Measurements from ENCODE around the gene C1orf159. TPM values are rescaled to one million over a fixed set of nuclear protein-coding genes. Genes with fewer than 3 reads are reported as not detected.
"Not testable (repeated sequence)": the region's sequence is repeated elsewhere in the genome, so short reads cannot be mapped to it uniquely, and the experiment has no call there.

Gene C1orf159
- total RNA-seq, 3 donors from 2014 or later, result 22.3 to 27.6 (median 26.8) TPM

DNA sequence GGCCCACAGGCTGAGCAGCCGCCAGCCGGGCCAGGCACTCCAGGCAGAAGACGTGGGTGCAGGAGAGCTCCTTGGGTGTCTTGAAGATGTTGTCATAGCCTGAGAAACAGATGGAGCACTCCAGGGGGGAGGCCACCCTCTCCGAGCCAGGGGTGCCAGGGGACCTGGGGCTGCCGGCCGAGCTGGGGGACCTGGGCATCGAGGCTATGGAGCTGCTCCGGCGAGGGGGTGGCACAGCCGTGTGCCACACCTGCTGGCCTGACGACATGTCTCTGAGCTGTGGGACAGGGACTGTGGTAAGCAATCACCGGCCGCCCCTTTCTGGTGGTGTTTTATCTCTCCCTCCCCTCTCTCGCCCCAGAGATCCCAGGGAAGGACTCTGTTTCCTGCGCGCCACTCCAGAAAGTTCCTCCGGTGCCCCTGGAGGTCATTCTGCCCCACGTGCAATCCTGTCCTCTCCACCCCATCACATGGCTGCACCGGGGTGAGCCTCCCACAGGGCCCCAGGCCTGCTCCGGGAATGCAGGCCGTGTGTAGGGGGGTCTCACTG lies 43.5 kb downstream of the C1orf159 start:
- Mint-ChIP-seq H3K36me3 (ENCODE audit: insufficient read depth) (no peaks in the 10 kb centered on the region), H3K27me3 (ENCODE audit: low read depth) (peaks cover 13% of the 10 kb centered on the region), H3K4me3 (no peak overlapping the region), H3K9me3 (no peaks in the 10 kb centered on the region), H3K4me1 (ENCODE audit: low read depth) (peaks cover 4% of the 10 kb centered on the region)
- no peak for DNase-seq
- no peak for ATAC-seq

- peaks cover 4% of the 10 kb centered on the region for H3K4me1 Mint-ChIP-seq (ENCODE audit: low read depth)
- H3K9me3 Mint-ChIP-seq, result no peaks in the 10 kb centered on the region
- no peaks in the 10 kb centered on the region for H3K36me3 Mint-ChIP-seq (ENCODE audit: insufficient read depth)
- DNase-seq (no peak), ATAC-seq (no peak)
- H3K27me3 Mint-ChIP-seq (ENCODE audit: low read depth), result peaks cover 13% of the 10 kb centered on the region
- no peak overlapping the region for H3K4me3 Mint-ChIP-seq
These were observed 44.2 kb downstream of the C1orf159 start for GRCh38 chr1:1071486-1072298.

DNA sequence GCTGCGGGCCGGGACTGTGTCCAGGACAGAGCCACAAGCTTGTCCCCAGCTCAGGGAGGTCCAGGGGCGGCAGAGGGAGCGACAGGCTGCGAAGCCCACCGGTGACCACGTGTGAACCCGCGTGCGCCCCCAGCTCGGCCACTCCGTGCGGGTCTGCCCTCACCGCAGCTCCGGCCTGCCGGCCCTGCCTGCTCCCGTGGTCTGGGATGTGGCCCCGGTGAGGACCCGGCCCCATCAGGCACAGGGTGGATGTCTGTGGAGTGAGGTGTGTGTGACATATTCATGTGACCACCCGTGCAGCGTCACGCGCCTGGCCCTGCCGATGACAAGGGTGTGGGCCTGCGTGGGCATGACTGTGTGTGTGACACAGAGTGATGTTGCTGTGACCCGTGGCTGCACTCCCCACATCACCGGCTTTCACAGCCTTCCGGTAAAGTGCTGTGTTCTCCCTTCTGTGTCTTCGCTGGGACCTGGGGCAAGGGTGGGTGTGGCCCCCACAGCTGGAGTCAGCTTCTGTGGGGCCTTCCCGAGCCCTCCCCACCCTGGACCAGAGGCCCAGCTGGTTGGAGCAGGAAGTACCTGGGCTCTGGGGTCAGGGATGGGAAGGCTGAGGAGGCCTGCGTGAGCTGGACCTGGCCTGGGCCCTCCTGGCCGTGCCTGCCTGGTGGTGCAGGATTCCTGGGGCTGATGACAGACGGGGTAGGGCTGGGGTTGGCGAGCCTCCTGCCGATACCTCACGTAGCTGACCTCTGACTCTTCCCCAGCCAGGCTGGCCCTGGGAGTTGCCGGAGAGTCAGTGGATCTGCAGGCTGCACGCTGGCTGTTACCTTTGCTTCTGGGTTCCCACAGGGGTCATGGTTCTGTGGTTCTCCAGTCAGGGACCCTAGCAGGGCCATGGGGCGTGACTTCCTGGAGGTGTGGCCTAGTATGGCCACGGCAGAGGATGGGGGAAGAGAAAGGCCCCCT lies 45.9 kb downstream of the C1orf159 start:
- H3K27me3 Mint-ChIP-seq (ENCODE audit: low read depth), result peaks cover 13% of the 10 kb centered on the region
- DNase-seq, result no peak
- peaks cover 13% of the 10 kb centered on the region for H3K4me1 Mint-ChIP-seq (ENCODE audit: low read depth)
- H3K4me3 Mint-ChIP-seq, result peak overlapping the region; percentile 48
- H3K9me3 Mint-ChIP-seq, result no peaks in the 10 kb centered on the region
- H3K36me3 Mint-ChIP-seq (ENCODE audit: insufficient read depth), result no peaks in the 10 kb centered on the region
- ATAC-seq, result peak in 1 of 2 donors; percentile 15

DNA sequence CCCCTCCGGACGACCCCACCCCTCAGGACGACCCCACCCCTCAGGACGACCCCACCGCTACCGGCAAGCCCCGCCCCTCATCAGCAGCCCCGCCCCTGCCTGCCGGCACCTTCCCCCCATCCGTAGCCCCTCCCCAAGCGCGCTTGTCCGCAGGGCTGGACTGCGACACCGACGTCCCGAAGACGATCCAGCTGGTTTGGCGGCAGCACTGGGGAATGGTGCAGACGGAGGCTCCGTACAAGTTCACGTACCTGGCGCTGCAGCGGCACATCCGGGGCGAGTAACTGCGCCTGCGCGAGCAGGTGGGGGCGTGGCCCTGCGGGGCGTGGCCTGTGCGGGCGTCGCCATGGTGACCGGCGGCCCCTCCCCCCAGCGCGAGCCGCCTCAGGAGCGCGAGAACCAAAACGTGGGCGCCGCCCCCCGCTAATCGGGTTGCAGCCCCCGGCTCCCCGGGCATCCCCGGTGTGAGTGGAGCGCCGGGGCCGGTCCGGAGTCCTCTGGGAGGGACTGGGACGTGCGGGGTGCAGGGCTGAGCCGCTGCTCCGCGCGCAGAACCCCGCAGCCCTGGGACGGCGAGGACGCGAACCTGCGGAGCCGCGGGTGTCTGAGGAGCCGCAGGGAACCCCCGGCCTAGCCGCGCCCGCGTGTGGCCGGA lies 46.7 kb downstream of the C1orf159 start:
- peak; percentile 50 to 57 for ATAC-seq
- Mint-ChIP-seq H3K27me3 (ENCODE audit: low read depth) (peaks cover 7% of the 10 kb centered on the region), H3K4me1 (ENCODE audit: low read depth) (peaks cover 16% of the 10 kb centered on the region), H3K4me3 (peak overlapping the region; percentile 69), H3K36me3 (ENCODE audit: insufficient read depth) (no peaks in the 10 kb centered on the region), H3K9me3 (no peaks in the 10 kb centered on the region)
- DNase-seq, result peak; percentile 93

- H3K4me1 Mint-ChIP-seq (ENCODE audit: low read depth), result peaks cover 18% of the 10 kb centered on the region
- ATAC-seq, result peak in 1 of 2 donors; percentile 5
- H3K4me3 Mint-ChIP-seq, result peak overlapping the region; percentile 66
- DNase-seq, result peak; percentile 45
- no peaks in the 10 kb centered on the region for H3K36me3 Mint-ChIP-seq (ENCODE audit: insufficient read depth)
- peaks cover 7% of the 10 kb centered on the region for H3K27me3 Mint-ChIP-seq (ENCODE audit: low read depth)
- H3K9me3 Mint-ChIP-seq, result no peaks in the 10 kb centered on the region
These were observed 47.3 kb downstream of the C1orf159 start for GRCh38 chr1:1068517-1069055.

GRCh38 chr1:1067860-1068516 lies 47.9 kb downstream of the C1orf159 start:
- H3K9me3 Mint-ChIP-seq, result no peaks in the 10 kb centered on the region
- H3K4me1 Mint-ChIP-seq (ENCODE audit: low read depth), result peaks cover 21% of the 10 kb centered on the region
- DNase-seq (no peak), ATAC-seq (no peak)
- no peaks in the 10 kb centered on the region for H3K36me3 Mint-ChIP-seq (ENCODE audit: insufficient read depth)
- H3K27me3 Mint-ChIP-seq (ENCODE audit: low read depth), result peaks cover 7% of the 10 kb centered on the region
- H3K4me3 Mint-ChIP-seq, result peak overlapping the region; percentile 66

GRCh38 chr1:1067284-1067859 lies 48.5 kb downstream of the C1orf159 start:
- no peak for DNase-seq
- no peak for ATAC-seq
- H3K4me3 Mint-ChIP-seq, result no peak overlapping the region
- peaks cover 2% of the 10 kb centered on the region for H3K27me3 Mint-ChIP-seq (ENCODE audit: low read depth)
- no peaks in the 10 kb centered on the region for H3K9me3 Mint-ChIP-seq
- H3K36me3 Mint-ChIP-seq (ENCODE audit: insufficient read depth), result no peaks in the 10 kb centered on the region
- peaks cover 27% of the 10 kb centered on the region for H3K4me1 Mint-ChIP-seq (ENCODE audit: low read depth)

DNA sequence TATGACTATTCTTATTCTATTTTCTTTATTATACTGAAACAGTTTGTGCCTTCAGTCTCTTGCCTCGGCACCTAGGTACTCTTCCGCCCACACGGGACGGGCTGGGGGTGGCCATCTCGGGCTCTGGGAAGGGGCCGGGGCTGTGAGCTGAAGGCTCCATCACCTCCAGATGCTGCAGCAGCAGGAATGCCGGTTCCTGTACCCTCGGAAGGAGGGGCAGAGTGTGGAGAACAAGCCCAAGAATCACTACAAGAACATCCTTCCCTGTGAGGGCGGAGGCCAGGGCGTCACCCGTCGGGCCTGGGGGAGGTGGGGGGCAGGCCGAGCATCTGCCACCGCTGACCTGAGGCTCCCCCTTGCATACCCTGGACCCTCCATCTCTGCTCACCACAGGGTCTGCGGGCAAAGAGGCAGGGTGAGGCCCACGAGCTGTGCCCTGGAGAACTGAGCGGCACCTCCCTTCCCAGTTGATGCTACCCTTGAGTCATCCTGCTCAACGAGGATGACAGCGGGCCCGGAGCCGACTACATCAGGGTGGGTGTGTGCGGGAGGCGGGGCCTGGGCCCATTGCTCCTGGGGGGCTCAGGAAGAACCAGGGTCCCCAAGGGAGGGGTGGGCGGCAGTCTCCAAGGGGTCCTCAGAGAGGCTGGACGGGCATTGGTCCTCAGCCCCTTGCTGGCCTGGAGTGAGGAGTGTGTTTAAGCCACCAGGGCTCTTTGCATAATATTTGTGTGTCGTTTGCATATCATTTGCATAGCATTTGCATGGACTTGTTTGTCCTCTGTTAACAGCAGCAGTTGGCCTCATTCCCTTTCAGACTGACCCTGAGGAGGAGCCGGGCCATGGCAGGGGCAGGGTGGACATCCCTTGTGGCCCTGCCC lies 49.2 kb downstream of the C1orf159 start:
- no peaks in the 10 kb centered on the region for H3K9me3 Mint-ChIP-seq
- peaks cover 28% of the 10 kb centered on the region for H3K4me1 Mint-ChIP-seq (ENCODE audit: low read depth)
- H3K4me3 Mint-ChIP-seq, result no peak overlapping the region
- DNase-seq (no peak), ATAC-seq (no peak)
- H3K36me3 Mint-ChIP-seq (ENCODE audit: insufficient read depth), result no peaks in the 10 kb centered on the region
- H3K27me3 Mint-ChIP-seq (ENCODE audit: low read depth), result peaks cover 2% of the 10 kb centered on the region

GRCh38 chr1:1065940-1066304 lies 50.0 kb downstream of the C1orf159 start:
- not testable (repeated sequence) for ATAC-seq; H3K9me3 Mint-ChIP-seq; H3K36me3 Mint-ChIP-seq (ENCODE audit: insufficient read depth); DNase-seq; H3K27me3 Mint-ChIP-seq (ENCODE audit: low read depth)
- peak overlapping the region; percentile 27 for H3K4me3 Mint-ChIP-seq
- peaks cover 31% of the 10 kb centered on the region for H3K4me1 Mint-ChIP-seq (ENCODE audit: low read depth)

DNA sequence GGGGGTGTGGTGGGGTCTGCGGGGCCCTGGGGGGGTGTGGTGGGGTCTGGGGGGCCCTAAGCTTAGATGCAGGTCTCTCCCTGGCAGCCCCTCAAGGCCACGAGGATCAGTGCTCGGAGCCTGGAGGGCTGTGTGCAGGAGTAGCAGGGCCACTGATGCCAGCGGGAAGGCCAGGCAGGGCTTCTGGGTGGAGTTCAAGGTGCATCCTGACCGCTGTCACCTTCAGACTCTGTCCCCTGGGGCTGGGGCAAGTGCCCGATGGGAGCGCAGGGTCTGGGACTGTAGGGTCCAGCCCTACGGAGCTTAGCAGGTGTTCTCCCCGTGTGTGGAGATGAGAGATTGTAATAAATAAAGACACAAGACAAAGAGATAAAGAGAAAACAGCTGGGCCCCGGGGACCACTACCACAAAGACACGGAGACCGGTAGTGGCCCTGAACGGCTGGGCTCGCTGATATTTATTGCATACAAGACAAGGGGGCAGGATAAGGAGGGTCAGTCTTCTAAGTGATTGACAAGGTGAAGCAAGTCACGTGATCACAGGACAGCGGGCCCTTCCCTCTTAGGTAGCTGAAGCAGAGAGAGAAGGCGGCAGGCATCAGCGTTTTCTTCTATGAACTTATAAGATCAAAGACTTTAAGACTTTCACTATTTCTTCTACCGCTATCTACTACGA lies 50.5 kb downstream of the C1orf159 start:
- ATAC-seq (no peak), DNase-seq (no peak)
- peaks cover 6% of the 10 kb centered on the region for H3K27me3 Mint-ChIP-seq (ENCODE audit: low read depth)
- no peaks in the 10 kb centered on the region for H3K36me3 Mint-ChIP-seq (ENCODE audit: insufficient read depth)
- H3K9me3 Mint-ChIP-seq, result no peaks in the 10 kb centered on the region
- H3K4me3 Mint-ChIP-seq, result peak overlapping the region; percentile 27
- peaks cover 32% of the 10 kb centered on the region for H3K4me1 Mint-ChIP-seq (ENCODE audit: low read depth)

DNA sequence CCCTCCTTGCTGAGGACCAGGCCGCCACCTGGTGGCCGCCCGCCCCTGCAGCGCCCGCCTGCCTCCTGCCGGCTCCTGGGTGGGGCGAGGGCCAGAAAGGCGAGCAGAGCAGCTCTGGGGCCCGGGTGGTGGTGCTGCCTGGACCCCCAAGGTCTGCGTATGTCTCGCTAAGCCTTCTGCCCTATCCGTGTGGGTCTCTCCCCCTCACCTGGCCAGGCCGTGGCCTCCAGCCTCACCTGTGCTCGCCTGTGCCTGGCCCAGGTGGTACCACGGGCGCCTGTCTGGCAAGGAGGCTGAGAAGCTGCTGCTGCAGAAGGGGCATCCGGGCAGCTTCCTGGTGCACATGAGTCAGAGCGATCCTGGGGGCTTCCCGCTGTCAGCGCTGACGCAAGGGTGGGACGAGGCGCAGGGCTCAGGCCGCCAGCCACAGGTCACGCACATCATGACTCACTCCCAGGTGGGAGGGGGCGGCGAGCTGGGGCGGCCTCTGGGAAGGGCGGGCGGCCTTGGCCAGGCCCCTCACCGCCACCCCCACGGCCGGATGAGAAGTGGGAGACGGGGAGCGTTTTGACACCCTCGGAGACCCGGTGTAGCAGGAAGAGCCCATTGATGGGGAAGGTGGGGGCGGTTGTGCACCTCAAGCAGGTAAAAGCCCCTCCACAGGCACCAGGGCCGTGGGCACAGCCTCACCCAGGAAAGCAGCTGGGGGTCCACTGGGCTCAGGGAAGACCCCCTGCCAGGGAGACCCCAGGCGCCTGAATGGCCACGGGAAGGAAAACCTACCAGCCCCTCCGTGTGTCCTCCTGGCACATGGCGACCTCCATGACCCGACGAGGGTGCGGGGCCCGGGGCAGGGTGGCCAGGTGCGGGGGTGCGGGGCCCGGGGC lies 51.7 kb downstream of the C1orf159 start:
- Mint-ChIP-seq H3K4me1 (ENCODE audit: low read depth) (peaks cover 35% of the 10 kb centered on the region), H3K36me3 (ENCODE audit: insufficient read depth) (no peaks in the 10 kb centered on the region), H3K4me3 (peak overlapping the region; percentile 65), H3K9me3 (no peaks in the 10 kb centered on the region), H3K27me3 (ENCODE audit: low read depth) (peaks cover 10% of the 10 kb centered on the region)
- ATAC-seq, result peak; percentile 75 to 79
- peak; percentile 91 for DNase-seq
